Activated CD8-positive, alpha-beta memory T cell treated with anti-CD3 and anti-CD28 coated beads, Interleukin-2, amount 50 U/mL, for 24 hours (primary cell): Measurements from ENCODE around the gene SNAPC4.

Experiments
- DNase-seq: peaks from one replicate; pipeline ENCODE4 v3.0.0-alpha.2; 2020; ENCODE audit errors: extremely low read depth

The SNAPC4 gene

DNA sequence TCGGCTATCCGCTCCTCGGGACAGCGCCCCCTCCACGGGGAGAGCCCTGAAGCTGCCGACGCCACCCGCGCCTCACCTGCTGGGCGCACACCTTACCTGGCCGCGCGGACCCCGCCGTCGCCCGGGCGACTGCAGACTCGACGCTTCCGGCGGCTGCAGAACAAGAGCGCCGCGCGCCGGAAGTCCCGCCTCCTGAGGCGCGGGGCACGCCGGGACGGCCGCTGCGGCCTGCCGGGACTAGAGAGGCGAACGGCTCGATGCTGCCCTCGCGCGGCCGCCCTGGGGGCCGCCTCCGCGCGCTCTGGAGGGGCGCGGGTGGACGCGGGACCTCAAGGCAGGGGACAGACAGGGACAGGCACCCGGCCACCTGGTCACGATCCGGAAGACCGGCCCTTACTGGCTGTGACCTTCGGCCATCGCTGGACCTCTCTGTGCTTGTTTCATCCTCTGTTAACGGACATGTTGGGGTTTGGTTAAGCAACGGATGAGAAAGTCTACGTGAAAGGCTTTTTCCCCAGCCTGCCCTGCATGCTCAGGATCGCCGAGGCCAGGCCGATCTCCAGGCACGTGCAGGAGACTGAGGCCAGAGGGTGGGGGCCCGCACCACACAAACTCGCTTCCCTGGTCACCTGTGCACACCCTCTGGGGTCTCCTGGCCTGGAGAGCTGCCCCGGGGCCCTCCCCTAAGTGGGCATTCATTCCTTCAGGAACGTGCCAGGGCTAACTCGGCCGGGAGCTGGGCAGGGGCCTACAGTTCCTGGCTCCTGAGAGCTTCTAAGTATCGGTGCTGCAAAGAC is at the start of gene SNAPC4:
SNAPC4 (minus strand) TSS at position 133 of the 797 bp plus-strand sequence. CDS start 1,742 bp downstream, outside the sequence.
- DNase-seq = no peak

GRCh38 chr9:136448655-136449054 is 48.7 kb upstream of the SNAPC4 start:
- no peak for DNase-seq

DNA sequence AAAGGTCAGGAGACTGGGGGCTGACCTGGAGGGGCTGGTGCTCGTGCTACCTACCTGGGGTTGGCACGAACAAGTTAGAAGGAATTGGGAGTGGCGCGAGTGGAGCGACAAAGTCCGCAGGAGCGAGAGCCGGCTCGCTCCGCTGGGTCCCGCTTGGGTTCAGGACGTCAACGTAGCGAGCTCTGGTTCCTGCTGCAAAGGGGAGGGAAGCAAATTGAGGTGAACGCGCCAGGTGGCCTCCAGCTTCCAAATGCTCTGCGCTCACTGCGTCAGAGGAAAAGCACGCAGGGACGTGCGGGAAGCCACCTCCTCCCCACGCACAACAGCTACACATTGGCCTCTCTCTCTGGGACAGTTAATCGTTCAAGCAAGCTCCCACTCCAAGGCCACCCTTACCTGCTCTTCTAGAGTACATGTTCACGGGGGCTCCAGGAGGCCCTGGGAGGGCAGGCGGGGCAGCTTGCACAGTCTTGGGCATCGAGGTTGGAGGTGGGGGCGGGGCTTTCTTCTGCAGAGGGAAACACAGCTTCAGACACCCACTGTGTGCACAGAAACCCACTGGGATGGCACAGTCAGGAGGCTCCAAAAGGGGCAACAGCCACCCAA is 47.3 kb upstream of the SNAPC4 start:
- DNase-seq = no peak

DNA sequence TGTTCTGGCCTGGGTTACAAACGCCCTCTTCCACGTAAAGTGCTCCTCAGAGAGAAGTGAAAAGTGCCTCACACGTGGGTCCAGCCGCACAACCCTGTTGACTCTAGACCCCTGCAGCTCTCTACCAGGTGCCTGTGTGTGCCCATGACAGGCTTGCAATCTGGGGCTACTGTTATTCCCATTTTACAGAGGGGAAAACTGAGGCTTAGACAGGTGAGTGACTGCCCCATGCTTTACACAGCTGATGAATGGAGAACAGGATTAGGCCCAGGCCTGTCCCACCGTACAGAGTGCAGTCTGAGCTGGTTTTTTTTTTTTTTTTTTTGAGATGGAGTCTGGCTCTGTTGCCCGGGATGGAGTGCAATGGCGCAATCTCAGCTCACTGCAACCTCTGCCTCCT is 45.8 kb upstream of the SNAPC4 start:
- no peak for DNase-seq

DNA sequence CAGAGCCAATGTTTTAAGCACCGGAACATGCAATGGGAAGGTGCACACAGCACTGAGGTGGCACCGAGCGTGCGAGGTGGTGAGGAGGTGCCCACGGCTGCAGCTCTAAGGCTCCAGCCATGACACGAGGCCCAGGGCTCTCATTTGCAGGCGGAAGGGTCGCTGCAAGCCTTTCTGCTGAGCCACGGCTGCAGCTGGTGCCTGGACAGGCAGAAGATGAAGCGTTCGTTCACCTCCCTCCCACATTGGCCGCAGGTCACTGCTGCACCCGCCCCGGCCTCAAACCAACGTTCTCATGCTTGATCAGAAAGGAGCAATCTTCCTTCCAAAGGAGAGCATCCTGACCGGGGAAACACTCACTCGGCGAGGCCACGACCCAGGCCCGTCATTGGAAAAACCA is 44.1 kb upstream of the SNAPC4 start:
- DNase-seq = no peak

DNA sequence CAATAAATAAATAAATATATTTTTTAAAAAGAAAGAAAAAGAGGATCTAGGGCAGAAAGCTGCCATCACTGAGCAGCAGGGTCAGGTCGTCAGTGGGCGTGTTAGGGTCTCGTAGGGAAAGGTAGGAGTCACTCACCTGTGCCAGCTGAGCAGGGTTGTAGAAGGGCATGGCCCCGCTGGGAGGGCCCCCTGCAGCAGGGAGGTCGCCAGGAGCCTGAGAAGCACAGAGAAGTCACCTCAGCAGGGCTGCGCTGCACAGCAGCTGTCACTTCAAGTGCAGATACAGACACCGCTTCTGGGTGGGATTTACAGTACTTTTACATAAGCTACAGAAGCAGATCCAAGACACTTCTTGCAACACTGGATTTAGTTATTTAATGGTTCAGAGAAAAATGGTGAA is 43.7 kb upstream of the SNAPC4 start:
- DNase-seq = no peak

- DNase-seq = no peak
Measured at GRCh38 chr9:136443087-136443486, 43.1 kb upstream of the SNAPC4 start.

- no peak for DNase-seq
Measured at GRCh38 chr9:136442265-136442664, 42.3 kb upstream of the SNAPC4 start.

DNA sequence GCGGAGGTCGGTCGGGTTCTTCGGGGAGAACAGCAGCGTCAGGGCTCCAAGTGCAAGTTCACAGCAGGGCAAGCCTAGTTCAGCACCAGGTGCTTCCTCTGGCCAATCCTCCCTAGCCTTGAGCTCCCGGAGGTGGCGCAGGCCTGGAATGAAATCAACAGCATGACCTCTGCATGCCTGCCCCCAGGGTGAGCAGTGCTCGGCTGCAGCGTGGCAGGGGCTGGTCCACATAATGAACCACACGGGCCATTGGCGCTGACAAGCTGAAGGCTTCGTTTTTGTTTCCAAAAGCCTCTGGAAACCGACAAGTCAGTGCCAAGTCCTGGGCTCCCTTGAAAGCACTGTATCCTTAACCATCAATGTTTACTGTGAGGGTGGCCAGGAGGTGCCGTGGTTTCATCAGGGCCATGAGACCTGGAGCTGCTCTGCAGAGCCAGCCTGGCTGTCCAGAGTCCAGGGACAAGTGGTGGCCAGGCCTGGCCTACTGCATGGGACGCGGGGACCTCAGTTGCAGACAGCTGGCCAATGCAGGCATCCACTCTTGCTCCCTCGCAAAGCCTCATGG is 41.8 kb upstream of the SNAPC4 start:
- DNase-seq = no peak

DNA sequence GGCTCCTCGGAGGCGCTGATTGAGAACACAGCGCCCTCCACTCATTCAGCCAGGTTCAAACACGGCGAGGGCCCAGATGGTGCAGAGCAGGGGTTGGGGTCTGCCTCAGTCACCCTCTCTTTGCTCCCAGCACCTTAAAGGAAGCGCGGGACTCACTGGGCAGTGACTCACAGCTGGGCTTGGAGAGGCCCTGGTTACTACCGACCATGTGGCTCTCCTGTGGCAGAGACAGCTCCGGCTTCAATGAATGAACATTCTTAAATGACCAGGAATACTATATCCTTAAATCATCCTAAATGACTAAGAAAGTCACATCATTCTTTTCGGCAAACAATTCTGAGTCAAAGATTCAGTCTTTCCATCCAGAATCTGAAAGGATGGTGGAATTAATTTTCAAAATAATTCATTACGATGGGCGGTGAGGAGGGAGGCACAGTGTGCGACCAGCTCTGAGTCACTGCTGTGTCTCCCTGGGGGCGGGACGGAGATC is 41.3 kb upstream of the SNAPC4 start:
- no peak for DNase-seq

DNA sequence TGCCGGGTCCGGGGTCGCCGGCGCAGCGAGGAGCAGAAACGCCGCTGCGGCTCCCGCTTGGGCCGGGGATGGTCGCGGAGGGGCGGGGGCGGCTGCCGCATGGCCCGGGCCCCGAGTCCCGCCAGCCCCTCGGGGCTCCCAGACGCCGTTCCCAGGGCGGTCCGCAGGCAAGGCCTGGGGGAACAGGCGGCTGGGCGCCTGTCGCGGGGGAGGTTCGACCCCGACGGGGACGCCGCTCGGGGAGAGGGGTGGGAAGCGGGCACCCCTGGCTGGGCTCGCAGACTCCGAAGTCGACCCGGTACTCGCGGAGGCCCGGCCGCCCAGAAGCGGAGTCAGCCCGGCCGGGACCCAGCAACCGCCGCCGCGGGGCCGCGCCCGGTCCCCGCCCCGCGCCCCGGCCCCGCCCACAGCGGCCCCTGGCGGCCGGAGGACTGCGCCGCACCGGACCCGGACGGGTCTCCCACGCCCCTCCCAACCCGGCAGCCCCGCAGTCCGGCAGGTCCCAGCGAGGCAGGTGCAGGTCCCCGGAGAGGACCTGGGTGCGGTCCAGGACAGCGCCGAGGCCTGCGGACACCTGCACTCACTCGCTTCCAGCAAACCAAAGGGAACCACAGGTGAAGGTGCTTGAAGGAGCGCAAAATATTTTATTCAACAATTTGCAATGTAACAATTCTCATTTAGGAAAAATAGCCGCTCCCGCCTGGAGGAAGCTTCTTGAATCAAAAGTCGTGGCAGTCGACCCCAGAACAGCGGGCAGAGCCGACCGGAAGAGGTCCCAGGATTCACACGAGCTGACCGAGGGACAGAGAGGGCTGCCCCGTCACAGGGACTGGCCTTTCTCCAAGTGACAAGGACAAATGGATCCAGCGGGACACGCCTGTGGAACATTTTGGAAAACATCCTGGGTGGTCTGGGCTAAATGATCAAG is 39.8 kb upstream of the SNAPC4 start, which contains the start of gene INPP5E:
INPP5E (minus strand) TSS at position 365 of the 928 bp plus-strand sequence. CDS start 426 bp downstream, outside the sequence.
- peak; percentile 42 for DNase-seq

DNA sequence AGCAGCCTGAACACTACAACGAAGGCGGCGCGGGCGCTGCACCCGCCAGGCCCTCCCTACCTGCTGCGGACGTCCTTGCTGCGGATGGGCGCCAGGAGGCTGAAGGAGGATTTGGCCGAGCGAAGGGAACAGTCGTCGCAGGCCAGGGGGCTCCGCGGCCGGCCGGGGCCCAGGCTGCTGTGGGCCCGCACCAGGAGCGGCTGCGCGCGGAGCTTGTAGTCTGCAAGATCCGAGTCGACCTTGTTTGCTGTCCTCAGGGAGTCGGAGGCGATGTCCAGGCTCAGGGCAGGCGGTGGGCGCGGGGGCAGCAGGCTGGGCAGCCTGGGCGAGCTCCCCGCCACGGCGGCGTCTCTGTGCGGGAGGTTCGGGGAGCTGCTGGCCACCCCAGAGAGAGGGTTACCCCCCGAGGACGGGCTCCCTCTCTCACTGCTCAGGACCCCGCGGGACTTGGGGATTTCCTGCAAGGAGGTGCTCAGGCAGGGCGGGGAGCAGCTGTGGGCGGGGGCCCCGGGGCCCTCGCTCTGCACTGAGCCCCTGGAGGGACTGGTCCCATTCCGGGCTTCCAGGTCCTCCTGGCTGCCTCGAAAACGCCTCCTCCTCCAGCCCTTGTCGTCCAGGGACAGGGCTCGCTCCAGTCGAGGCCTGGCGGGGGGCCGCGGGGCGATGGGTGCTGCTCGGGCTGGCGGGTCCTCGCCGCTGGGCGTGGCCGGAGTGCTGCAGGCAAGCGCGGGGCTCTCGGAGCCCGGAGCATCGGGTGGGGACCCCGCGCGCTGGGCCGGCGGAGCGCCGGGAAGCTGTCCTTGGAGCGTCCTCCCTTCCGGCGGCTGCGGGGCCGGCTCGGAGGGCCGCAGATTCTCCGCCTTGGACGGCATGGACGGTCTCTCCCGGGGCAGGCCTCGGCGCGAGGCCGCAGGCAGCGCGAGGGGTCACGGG is 38.8 kb upstream of the SNAPC4 start:
- peak; percentile 10 for DNase-seq

GRCh38 chr9:136437839-136438547 is 38.0 kb upstream of the SNAPC4 start:
- DNase-seq = no peak

DNA sequence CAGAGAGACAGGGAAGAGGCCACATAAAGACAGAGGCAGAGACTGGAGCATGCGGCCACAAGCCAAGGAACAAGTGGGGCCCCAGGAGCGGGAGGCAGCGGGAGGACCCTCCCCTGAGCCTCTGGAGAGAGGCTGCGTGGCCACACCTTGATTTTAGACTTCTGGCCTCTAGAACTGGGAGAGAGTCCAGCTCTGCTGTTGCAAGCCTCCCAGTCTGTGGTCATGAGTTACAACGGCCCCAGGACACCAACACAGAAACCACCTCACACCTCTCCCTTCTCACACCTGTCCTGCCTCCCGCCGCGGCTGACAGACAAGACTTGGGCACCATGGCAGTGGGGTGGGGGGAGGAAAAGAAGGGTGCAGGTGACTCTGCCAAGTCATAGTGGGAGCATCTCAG is 37.5 kb upstream of the SNAPC4 start:
- DNase-seq = no peak

- DNase-seq = no peak
Measured at GRCh38 chr9:136436055-136436634, 36.2 kb upstream of the SNAPC4 start.

- DNase-seq = no peak
Measured at GRCh38 chr9:136434580-136435169, 34.7 kb upstream of the SNAPC4 start.

- DNase-seq = no peak
Measured at GRCh38 chr9:136433849-136434579, 34.0 kb upstream of the SNAPC4 start.

- no peak for DNase-seq
Measured at GRCh38 chr9:136433043-136433715, 33.2 kb upstream of the SNAPC4 start.
